Caco-2 (cell line): Measurements from ENCODE around the gene RAB30. TPM values are rescaled to one million over a fixed set of nuclear protein-coding genes. Genes with fewer than 3 reads are reported as not detected.
"Not testable (repeated sequence)": the region's sequence is repeated elsewhere in the genome, so short reads cannot be mapped to it uniquely, and the experiment has no call there.

Experiments used
- BruUV-seq: library from RNA; stranded (reverse); fragments of 400-500 nt; replicated peaks from 2 replicates; lab custom pipeline; 2021; lab: Mats Ljungman, UMichigan
- CTCF ChIA-PET: fragments of 300-600 bp; sonication (Branson Sonifier 250); formaldehyde crosslinking; loops from one replicate; lab custom pipeline; 2022; ENCODE audit warnings: antibody characterized with exemption; lab: Charles Lee
- POLR2A ChIA-PET: fragments of 300-600 bp; sonication (Branson Sonifier 250); formaldehyde crosslinking; loops from one replicate; lab custom pipeline; 2022; ENCODE audit warnings: antibody characterized with exemption; lab: Charles Lee
- DNase-seq, 2 experiments: peaks; one replicate each; pipeline versions ENCODE4 v3.0.0 to v3.0.0-alpha.2; 2020 to 2022
- H3K27me3 ChIP-seq: replicated peaks from 2 replicates; pipeline ENCODE4 v1.6.0; 2011; ENCODE audit warnings: low read length; ENCODE audit not compliant: control insufficient read depth, insufficient read depth
- H3K36me3 ChIP-seq: 2 replicates; pipeline ENCODE4 v1.5.1; 2011; ENCODE audit warnings: low read length; ENCODE audit not compliant: control insufficient read depth, insufficient read depth
- H3K4me1 ChIP-seq: fragments of 250-450 bp; sonication (Bioruptor Pico); 2 replicates; pipeline ENCODE4 v1.5.1; 2020; ENCODE audit warnings: mild to moderate bottlenecking
- H3K4me3 ChIP-seq: 2 replicates; pipeline ENCODE4 v1.5.1; 2011; ENCODE audit warnings: low read depth, mild to moderate bottlenecking, control low read depth, low read length
- H3K9me3 ChIP-seq: fragments of 250-450 bp; sonication (Bioruptor Pico); 2 replicates; pipeline ENCODE4 v1.5.1; 2020; ENCODE audit warnings: mild to moderate bottlenecking, moderate library complexity
- H3K27ac Mint-ChIP-seq: one replicate; pipeline ENCODE4 v1.8.0; 2022; ENCODE audit warnings: mixed read lengths; ENCODE audit not compliant: unreplicated experiment
- H3K27me3 Mint-ChIP-seq: one replicate; pipeline ENCODE4 v1.8.0; 2022; ENCODE audit warnings: mixed read lengths; ENCODE audit not compliant: insufficient read depth, unreplicated experiment
- H3K36me3 Mint-ChIP-seq: one replicate; pipeline ENCODE4 v1.8.0; 2022; ENCODE audit warnings: mild to moderate bottlenecking, mixed read lengths; ENCODE audit not compliant: insufficient read depth, unreplicated experiment
- H3K4me1 Mint-ChIP-seq: one replicate; pipeline ENCODE4 v1.8.0; 2022; ENCODE audit warnings: low read depth, mixed read lengths; ENCODE audit not compliant: unreplicated experiment
- H3K4me3 Mint-ChIP-seq: one replicate; pipeline ENCODE4 v1.8.0; 2022; ENCODE audit warnings: mild to moderate bottlenecking, moderate library complexity, mixed read lengths; ENCODE audit not compliant: unreplicated experiment
- H3K9me3 Mint-ChIP-seq: one replicate; pipeline ENCODE4 v1.8.0; 2022; ENCODE audit warnings: mixed read lengths; ENCODE audit not compliant: unreplicated experiment
- intact Hi-C: fragments of 100-400 bp; cut with micrococcal nuclease; formaldehyde crosslinking; loops from one replicate; pipeline ENCODE4 v1.10.0; 2022; ENCODE audit not compliant: unreplicated experiment
- total RNA-seq: library from RNA; stranded (reverse); gene quantifications from 2 replicates; pipeline ENCODE4 v1.2.3, GENCODE V29; 2022
- TF ChIP-seq, protein P1 (sequence below), 2 experiments: fragments of 200-600 bp in 1 of 2; IDR thresholded peaks; 1 replicate in 1 of 2; 2 replicates in 1 of 2; pipeline versions ENCODE4 v1.5.1 to v1.8.0; 2011 to 2022; ENCODE audit warnings: antibody characterized with exemption in 1 of 2, control low read depth in 1 of 2, inconsistent platforms in 1 of 2, low read depth in 1 of 2, low read length in 1 of 2, mild to moderate bottlenecking in 1 of 2, moderate library complexity in 1 of 2; ENCODE audit not compliant: insufficient read depth in 1 of 2, severe bottlenecking in 1 of 2, unreplicated experiment in 1 of 2

The RAB30 gene
- total RNA-seq, 1 experiment from 2014 or later: 13.5 TPM

GRCh38 chr11:82959987-82960778, 111.5 kb downstream of the RAB30 start:
- TF ChIP-seq, protein P1, sequence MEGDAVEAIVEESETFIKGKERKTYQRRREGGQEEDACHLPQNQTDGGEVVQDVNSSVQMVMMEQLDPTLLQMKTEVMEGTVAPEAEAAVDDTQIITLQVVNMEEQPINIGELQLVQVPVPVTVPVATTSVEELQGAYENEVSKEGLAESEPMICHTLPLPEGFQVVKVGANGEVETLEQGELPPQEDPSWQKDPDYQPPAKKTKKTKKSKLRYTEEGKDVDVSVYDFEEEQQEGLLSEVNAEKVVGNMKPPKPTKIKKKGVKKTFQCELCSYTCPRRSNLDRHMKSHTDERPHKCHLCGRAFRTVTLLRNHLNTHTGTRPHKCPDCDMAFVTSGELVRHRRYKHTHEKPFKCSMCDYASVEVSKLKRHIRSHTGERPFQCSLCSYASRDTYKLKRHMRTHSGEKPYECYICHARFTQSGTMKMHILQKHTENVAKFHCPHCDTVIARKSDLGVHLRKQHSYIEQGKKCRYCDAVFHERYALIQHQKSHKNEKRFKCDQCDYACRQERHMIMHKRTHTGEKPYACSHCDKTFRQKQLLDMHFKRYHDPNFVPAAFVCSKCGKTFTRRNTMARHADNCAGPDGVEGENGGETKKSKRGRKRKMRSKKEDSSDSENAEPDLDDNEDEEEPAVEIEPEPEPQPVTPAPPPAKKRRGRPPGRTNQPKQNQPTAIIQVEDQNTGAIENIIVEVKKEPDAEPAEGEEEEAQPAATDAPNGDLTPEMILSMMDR (IDR thresholded peaks at IDR 0.05; ENCODE audit: insufficient read depth in 1 of 2, low read depth in 1 of 2, low read length in 1 of 2, severe bottlenecking in 1 of 2, unreplicated experiment in 1 of 2): no peak
- H3K9me3 ChIP-seq: no peaks in the 10 kb centered on the region
- no peaks in the 10 kb centered on the region for H3K36me3 ChIP-seq
- Mint-ChIP-seq H3K36me3 (no peaks in the 10 kb centered on the region), H3K27me3 (no peaks in the 10 kb centered on the region), H3K9me3 (peaks cover 10% of the 10 kb centered on the region), H3K27ac (no peak overlapping the region), H3K4me3 (no peak overlapping the region), H3K4me1 (no peaks in the 10 kb centered on the region)
- no peak for DNase-seq
- ChIA-PET POLR2A (no interaction called here), CTCF (interaction anchor here (0.7 kb wide), 1 partner anchor 33 kb away, joined by 3 read pairs; no protein-coding TSS in a partner anchor)
- intact Hi-C loops: no loop called here
- H3K4me1 ChIP-seq: peaks cover 4% of the 10 kb centered on the region; the same call in 1 of the 2 replicates
- H3K27me3 ChIP-seq: no peaks in the 10 kb centered on the region
- BruUV-seq: no TSS peak
- H3K4me3 ChIP-seq: no peak overlapping the region

- H3K27me3 ChIP-seq, H3K4me3 Mint-ChIP-seq, H3K27ac Mint-ChIP-seq, H3K27me3 Mint-ChIP-seq, H3K4me1 ChIP-seq, intact Hi-C loops, H3K4me1 Mint-ChIP-seq, H3K36me3 Mint-ChIP-seq, BruUV-seq, H3K4me3 ChIP-seq, H3K36me3 ChIP-seq, H3K9me3 ChIP-seq, H3K9me3 Mint-ChIP-seq: not testable (repeated sequence)
- ChIA-PET POLR2A (interaction anchor here (0.6 kb wide), 1 partner anchor 19 kb away, joined by 10 read pairs; no protein-coding TSS in a partner anchor), CTCF (interaction anchor here (1.0 kb wide), 1 partner anchor 114 kb away, joined by 3 read pairs; no protein-coding TSS in a partner anchor)
- peak; percentile 20 to 58 for DNase-seq
Measured at GRCh38 chr11:82955736-82956453, 115.8 kb downstream of the RAB30 start.

- CTCF ChIA-PET, H3K4me3 ChIP-seq, BruUV-seq: not testable (repeated sequence)
Measured at GRCh38 chr11:82950502-82950901, 121.2 kb downstream of the RAB30 start.

DNA sequence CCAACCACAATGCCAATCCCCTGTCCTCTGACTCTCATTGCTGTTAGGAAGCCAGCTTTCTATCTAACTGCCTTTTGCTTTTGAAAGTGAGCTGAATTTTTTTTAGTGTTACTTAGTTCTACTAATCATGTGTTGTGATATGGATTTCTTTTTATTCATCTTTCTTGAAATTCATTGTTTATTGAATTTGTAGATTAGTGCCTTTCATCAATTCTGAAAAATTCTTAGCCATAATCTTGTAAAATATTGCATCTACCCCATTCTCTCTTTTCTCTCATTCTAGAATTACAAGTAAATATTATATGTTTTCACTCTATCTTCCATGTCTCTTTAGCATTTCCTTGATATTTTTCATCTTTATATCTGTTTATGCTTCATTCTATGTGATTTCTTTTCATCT, 122.3 kb downstream of the RAB30 start:
- H3K27me3 ChIP-seq: no peaks in the 10 kb centered on the region
- CTCF ChIA-PET: no interaction called here
- Mint-ChIP-seq H3K9me3 (no peaks in the 10 kb centered on the region), H3K36me3 (no peaks in the 10 kb centered on the region), H3K27me3 (peaks cover 8% of the 10 kb centered on the region), H3K4me1 (no peaks in the 10 kb centered on the region), H3K4me3 (no peak overlapping the region), H3K27ac (no peak overlapping the region)
- TF ChIP-seq, protein P1 (IDR thresholded peaks at IDR 0.05; ENCODE audit: insufficient read depth in 1 of 2, low read depth in 1 of 2, low read length in 1 of 2, severe bottlenecking in 1 of 2, unreplicated experiment in 1 of 2): no peak
- intact Hi-C loops: no loop called here
- POLR2A ChIA-PET: no interaction called here
- BruUV-seq: no TSS peak
- no peak overlapping the region for H3K4me3 ChIP-seq
- no peaks in the 10 kb centered on the region for H3K4me1 ChIP-seq
- DNase-seq: no peak
- no peaks in the 10 kb centered on the region for H3K36me3 ChIP-seq
- no peaks in the 10 kb centered on the region for H3K9me3 ChIP-seq

More at GRCh38 chr11:82950502-82950901, 121.2 kb downstream of the RAB30 start:
- H3K36me3 ChIP-seq, DNase-seq, intact Hi-C loops, H3K27me3 Mint-ChIP-seq, H3K27me3 ChIP-seq, H3K4me1 Mint-ChIP-seq, H3K36me3 Mint-ChIP-seq, POLR2A ChIA-PET, H3K9me3 ChIP-seq, H3K9me3 Mint-ChIP-seq, H3K4me3 Mint-ChIP-seq, H3K4me1 ChIP-seq, H3K27ac Mint-ChIP-seq: not testable (repeated sequence)
